NCI-H2227 (cell line): Measurements from ENCODE around the gene CD3G.
"Not testable (repeated sequence)": the region's sequence is repeated elsewhere in the genome, so short reads cannot be mapped to it uniquely, and the experiment has no call there.

Experiments
- DNase-seq: peaks from one replicate; lab custom pipeline; 2025; ENCODE audit not compliant: unreplicated experiment; lab: John Stamatoyannopoulos, UW

The CD3G gene

DNA sequence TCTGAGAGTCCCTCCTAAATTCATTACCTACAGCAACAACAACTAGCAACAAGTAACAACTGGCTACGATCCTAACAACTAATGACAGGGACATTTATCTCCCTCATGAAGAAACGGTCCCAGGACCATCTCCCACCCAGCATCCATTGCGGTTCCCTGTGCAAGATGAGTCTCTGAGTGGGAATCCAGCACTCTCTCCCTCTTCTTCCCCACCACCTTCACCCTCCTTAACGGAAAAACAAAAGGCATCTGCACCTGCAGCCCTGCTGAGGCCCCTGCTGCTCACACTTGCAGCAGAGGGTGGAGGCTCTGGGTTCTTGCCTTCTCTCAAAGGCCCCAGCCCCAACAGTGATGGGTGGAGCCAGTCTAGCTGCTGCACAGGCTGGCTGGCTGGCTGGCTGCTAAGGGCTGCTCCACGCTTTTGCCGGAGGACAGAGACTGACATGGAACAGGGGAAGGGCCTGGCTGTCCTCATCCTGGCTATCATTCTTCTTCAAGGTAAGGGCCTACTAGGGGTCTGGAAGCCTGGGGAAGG lies at the start of gene CD3G:
Gene CD3G (plus strand): TSS at position 364 of the 535 bp plus-strand sequence. CDS start 80 bp downstream, at position 444.
- no peak for DNase-seq

DNA sequence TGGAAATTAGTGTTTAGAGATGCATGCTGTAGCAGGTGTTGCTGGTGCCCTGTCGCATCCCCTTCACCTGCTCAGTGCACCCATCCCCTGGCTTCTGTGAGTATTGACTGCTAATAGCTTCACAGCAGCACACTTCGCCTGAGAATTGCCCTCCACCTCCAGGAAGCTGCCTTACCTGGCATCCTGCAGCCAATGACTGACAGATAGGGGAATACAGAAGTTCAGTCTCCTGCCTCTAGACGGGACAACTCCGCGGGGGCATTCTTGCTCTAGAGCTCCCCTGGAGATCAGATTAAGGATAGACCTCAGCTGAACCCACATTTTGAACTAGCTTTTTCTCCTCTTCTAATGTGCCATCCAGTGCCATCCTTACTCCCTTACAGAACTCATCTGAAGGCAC lies 48.9 kb upstream of the CD3G start:
- no peak for DNase-seq

DNA sequence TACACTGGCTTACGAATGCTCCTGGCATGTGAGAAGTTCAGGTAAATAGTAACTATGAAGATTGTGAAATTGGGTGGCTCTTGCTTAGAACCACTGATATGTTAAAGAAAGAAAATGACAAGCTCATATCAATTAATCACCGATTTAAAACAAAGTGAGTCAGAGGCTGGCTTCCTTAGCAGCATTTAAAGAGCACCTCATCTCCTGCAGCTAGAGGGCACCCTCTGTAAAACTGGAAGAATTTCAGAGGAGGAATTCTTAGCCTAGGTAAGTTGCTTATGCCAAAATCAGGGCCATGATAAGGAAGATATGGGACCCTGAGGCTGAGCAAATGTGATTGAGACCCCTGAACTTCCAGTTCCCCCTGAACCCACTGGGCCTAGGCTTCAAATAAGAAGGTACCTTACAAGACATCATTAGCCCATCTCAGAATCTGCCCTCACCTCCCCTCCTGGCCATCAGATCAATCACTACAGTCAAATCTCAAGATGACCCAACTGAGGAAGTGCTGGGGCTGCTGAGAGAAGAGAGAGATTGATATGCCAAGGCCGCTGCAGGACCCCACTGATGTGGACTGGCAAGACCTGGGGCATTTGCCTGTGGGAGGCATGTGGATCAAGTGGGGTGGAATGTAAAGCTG lies 48.2 kb upstream of the CD3G start:
- DNase-seq: no peak

DNA sequence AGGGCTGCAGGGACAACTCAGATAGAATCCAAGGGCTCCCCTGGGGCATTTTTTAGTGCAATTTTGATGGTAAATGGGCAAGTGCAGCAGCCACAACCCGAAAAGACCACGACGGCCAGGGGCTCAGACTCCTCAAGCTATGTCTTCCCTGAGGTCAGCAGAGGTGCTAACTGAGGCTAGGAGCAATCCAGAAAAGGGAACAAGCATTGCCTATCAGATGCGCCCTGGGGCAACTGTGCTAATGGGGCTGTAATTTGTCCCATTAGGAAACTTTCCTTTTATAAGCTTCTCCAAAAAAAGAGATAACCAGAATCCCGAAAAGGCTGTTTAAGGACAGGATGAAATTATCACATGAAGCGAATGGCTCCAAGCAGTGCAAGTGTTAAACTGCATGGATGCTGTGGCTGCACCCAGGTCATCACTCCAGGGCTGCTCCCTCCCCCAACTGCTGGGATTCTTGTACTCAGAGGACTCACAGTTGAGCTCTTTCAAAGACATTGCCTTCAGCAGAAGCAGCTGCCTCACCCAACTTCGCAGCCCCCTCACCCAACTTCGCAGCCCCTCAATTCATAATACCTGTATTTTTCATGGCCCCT lies 42.4 kb upstream of the CD3G start:
- DNase-seq: no peak

DNA sequence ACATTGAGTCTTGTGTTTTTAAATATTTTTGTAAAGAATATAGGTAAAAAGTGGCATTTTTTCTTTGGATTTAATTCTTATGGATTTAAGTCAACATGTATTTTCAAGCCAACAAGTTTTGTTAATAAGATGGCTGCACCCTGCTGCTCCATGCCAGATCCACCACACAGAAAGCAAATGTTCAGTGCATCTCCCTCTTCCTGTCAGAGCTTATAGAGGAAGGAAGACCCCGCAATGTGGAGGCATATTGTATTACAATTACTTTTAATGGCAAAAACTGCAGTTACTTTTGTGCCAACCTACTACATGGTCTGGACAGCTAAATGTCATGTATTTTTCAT lies 39.9 kb upstream of the CD3G start:
- no peak for DNase-seq

DNA sequence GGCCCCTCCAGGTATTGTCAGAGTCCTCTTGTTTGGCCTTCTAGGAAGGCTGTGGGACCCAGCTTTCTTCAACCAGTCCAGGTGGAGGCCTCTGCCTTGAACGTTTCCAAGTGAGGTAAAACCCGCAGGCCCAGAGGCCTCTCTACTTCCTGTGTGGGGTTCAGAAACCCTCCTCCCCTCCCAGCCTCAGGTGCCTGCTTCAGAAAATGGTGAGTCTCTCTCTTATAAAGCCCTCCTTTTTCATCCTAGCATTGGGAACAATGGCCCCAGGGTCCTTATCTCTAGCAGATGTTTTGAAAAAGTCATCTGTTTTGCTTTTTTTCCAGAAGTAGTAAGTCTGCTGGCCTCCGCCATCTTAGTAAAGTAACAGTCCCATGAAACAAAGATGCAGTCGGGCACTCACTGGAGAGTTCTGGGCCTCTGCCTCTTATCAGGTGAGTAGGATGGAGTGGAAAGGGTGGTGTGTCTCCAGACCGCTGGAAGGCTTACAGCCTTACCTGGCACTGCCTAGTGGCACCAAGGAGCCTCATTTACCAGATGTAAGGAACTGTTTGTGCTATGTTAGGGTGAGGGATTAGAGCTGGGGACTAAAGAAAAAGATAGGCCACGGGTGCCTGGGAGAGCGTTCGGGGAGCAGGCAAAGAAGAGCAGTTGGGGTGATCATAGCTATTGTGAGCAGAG lies 39.4 kb upstream of the CD3G start, which contains the start of gene CD3E:
Gene CD3E (plus strand): TSS at position 163 of the 681 bp plus-strand sequence. CDS start 223 bp downstream, at position 386.
- no peak for DNase-seq

DNA sequence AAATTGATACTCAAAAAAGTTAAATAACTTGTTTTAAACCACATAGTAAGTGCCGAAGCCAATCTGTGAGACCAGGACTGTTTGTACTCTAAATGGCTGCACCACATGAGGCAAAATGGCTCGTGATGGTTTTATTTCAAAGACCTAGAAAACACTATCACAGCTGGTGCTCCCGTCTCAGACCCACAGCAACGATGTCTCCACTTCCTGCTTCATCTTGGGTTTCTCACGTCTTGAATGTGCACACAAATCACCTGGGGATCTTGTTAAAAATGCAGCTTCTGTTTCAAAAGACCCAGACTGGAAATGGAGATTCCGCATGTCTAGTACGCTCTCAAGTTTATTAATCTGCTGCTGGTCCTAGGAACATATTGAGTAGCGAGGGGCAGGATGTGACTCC lies 38.4 kb upstream of the CD3G start:
- DNase-seq: no peak

DNA sequence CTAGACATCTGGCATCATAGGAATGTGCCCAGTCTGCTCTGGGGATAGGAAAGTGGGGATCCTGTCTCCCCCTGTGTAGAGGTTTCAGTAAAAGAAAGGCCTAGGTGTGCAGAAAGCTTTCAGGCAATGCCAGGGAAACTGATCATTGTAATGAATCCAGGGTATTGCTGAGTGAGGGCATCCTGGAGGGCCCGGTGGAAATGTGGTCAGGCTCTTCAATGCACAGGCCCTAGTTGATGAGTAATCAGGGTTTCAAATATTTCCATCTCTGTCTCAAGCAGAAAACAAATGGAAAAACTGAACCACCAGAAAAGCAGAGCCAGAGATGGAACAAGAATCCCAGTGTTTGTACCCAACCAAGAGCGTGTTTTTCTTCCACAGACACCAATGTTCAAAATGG lies 37.6 kb upstream of the CD3G start:
- no peak for DNase-seq

DNA sequence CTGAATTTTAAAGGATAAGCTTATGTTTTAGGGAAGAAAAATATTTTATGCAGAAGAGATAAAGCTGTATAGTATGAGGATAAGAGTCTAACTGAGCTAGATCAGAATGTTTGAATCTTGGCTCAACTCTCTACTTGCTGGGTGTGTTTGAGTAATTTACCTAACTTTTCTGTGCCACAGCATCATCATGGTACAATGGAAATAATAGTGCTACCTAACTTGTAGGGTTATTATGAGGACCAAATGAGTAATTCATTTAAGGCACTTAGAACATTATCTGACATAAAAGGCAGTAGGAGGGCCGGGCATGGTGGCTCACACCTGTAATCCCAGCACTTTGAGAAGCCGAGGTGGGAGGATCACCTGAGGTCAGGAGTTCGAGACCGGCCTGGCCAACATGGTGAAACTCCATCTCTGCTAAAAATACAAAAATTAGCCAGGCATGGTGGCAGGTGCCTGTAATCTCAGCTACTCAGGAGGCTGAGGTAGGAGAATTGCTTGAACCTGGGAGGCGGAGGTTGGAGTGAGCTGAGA lies 35.1 kb upstream of the CD3G start:
- DNase-seq: not testable (repeated sequence)

DNA sequence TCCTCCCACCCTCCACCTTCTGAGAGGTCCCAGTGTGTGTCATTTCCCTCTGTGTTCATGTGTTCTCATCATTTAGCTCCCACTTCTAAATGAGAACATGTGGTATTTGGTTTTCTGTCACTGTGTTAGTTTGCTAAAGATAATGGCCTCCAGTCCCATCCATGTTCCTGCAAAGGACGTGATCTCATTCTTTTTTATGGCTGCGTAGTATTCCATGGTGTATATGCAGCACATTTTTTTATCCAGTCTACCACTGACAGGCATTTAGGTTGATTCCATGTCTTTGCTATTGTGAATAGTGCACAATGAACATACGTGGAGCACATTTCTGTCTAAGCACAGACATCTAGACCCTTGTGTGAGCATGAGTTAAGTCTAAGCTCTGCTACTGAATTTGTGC lies 33.9 kb upstream of the CD3G start:
- no peak for DNase-seq

DNA sequence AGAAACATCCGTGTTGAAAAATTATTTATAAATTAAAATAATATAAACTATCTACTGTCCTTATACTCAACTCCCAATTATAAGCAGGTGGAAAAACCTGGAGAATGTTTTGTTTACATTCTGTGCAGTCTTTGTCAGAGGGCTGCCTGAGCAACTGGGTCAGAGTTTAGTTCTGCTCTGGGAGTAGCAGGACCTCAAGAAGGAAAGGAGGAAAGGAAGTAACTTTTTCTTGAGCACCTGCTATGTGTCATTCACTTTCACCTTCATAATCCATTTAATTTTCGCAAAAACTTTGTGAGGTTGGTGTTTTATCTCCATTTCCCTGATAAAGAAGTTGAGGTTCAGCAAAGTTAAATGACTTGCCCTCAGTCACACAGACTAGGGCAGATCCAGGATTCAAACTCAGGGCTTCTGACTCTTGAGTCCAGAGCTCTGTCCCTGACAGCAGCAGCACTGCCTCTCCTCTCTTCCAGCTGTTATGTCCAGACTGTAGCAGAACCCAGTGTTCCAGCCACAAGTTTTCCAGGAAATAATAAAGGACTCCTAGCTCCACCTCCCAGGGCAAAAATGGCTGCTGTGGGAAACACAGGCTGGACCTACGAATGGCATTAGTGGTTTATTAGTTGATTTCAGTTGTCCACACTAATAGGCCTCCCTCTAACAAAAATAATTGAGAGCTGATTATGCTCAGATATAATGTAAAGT lies 33.2 kb upstream of the CD3G start:
- no peak for DNase-seq

DNA sequence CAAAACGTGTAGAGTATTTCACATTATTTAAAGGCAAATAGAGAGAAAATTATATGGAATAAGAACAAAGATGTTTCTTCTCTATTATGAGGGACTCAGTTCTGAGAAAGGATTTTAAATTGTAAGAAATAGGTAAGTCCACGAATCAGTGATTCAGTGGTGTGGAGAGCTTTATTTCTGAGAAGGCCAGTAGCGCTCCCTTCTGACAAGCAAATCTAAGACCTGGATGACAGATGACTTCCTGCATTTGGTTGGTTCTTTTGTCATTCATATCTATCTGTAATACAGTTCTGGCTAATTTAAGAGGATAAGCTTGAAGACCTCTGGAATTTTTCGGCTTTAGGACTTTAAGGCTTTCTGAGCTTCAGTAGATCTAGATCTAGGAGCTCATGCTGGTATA lies 32.6 kb upstream of the CD3G start:
- no peak for DNase-seq

DNA sequence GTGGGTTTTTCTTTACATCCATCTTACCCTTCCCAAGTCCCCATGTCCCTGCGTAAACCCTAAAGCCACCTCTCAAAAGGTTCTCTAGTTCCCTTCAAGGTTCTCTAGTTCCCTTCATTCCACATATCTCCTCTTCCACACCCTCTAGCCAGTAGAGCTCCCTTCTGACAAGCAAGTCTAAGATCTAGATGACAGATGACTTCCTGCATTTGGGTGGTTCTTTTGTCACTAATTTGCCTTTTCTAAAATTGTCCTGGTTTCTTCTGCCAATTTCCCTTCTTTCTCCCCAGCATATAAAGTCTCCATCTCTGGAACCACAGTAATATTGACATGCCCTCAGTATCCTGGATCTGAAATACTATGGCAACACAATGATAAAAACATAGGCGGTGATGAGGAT lies 31.8 kb upstream of the CD3G start:
- DNase-seq: no peak

DNA sequence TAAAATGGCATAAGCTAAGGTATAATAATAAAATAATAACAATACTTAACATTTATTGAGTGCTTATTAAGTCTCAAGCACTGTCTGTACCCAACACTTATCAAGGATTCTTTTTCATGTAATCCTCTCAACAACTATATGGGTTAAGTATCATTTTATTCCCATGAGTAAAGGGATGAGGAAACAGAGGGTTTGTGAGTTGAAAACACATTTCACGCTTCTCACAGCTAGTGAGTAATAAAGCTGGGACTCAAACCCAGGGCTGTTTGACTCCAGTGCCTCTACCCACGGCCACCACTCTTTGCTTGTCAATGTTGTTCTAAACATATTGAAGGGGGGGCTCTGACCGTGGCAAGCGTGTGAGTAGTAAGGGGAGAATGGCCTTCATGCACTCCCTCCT lies 30.9 kb upstream of the CD3G start:
- DNase-seq: no peak

DNA sequence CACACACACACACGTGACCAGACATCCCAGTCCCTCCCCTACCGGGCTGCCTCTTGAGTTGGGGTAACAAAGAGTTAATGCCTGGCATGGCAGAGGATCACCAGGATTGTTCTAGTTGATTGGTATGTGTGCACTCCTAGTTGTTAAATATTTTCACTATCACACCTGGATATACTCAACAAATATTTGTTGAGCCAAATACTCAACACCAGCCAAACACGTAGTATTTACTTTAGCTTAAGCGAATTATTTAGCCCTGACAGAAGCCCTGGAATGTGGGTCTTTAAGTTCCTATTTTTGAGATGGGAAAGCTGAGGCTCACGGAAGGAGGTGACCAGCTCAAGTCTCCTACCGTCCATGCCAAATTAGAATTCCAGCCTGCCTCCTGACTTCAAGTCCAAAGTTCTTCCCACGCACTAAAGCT lies 29.1 kb upstream of the CD3G start:
- DNase-seq: no peak

DNA sequence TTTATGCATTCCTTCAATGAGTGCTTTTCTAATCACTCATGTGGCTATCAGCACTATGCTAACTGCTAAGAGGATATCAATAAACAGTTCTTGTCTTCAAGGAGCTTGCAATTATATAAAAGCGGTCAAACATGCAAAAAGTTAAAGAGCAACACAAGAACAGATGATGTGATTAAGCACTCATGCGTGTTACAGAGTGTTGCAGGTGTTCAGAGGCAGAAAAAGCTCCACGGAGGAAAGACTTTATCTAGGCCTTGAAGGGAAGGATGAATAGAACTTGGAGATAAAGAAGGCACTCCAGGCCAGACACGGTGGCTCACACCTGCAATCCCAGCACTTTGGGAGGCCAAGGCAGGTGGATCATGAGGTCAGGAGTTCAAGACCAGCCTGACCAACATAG lies 26.0 kb upstream of the CD3G start:
- no peak for DNase-seq

DNA sequence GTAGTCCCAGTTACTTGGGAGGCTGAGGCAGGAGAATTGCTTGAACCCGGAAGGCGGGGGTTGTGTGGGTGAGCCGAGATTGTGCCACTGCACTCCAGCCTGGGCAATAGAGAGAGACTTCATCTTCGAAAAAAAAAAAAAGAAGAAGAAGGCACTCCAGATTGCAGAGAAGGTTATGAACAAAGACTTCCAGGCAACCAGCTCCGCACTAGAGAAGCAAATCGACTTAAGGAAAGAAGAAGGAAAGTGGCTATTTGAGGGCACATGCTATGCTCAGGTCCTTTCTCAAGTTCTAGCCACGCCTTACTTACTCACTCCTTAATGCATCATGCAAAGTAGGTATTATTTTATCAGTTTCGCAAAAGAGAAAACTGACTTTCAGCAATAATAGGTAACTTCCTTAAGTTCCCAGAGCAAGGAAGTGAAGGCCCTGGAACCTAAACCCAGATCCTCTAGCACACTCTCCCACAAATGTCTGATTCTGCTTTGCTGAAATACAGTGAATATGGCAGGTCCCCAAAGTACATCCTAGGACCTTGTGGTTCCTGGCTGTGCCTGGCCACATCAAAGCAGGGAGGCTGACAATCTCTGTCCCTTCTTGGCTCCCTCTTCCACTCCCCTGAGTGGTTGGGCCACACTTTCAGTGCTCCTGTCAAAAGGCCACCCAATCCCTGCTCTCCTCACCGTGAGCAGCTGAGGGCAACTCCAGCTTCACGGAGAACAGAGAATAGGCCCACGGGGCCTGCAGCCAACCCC lies 25.4 kb upstream of the CD3G start:
- no peak for DNase-seq

DNA sequence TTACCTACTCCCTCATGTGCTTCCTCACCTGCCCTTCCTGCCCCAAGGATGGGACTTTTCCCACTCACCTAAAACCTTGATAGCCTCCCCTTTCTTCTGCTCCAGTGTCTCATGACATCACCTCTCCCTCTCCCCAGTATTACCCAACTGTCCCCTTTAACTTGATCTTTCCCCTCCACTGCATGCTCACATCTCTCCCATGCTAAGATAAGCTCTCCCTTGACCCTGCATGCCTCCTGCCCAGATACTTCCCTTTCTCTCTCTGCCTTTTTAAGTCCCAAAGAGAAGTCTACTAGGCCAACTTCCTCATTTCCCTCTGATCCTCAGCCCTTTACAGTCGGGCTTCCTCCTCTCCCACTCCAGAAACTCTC lies 24.8 kb upstream of the CD3G start:
- DNase-seq: no peak

DNA sequence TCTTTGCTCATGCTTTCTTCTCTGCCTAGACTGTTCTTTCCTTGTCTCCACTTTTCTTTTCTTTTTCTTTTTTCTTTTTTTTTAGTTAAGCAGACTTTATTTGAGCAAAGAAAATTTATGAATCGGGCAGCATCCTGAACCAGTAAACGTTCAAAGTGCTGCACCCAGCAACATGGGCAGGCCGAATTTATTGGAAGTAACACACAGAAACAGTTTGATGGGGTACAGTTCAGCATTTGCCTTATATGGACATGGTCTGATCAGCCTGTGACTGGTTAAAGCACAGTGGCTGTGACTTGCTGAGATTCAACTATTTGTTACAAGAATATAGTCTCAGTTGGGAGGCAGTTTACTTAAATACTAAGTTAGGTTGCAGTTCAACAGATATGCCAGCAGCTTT lies 23.6 kb upstream of the CD3G start:
- no peak for DNase-seq

DNA sequence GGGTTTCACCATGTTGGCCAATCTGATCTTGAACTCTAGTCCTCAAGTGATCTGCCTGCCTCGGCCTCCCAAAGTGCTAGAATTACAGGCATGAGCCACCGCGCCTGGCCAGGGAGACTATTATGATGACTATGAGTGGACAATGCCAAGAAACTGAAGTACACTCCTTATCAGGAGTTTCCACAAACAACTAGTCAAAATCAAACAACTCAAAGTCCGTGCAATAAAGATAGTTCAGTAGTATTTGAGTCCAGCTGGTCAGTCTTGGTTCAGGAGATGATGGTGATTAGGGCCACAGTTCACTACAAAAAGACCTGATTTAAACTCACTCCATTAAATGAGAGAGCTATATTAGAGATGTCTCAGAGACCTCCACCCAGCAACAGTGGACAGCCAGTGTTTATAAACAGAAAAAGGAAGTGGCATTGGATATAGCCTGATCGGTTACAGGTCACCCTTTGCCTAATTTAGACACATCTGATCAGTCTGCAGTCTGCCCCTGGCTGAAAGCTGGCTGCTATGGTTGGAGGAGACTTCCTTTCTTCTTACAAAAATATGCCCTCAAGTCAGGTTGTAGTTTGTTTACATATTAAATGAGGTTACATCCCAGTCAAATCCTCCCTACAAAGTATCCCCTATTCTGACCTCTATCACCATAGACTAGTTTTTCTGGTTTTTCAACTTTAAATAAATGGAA lies 22.6 kb upstream of the CD3G start:
- no peak for DNase-seq
